ENCODE measurements around the gene LRP1B.

LRP1B gene

GRCh38 chr2:141736466-141736865, 394.4 kb downstream of the LRP1B start:
- no peak for DNase-seq

GRCh38 chr2:141728886-141729285, 401.9 kb downstream of the LRP1B start:
- DNase-seq: no peak

- DNase-seq: no peak
Measured at GRCh38 chr2:141728142-141728541, 402.7 kb downstream of the LRP1B start.

- no peak for DNase-seq
Measured at GRCh38 chr2:141724426-141724825, 406.4 kb downstream of the LRP1B start.

- no peak for DNase-seq
Measured at GRCh38 chr2:141723814-141724213, 407.0 kb downstream of the LRP1B start.

GRCh38 chr2:141720476-141720875, 410.3 kb downstream of the LRP1B start:
- no peak for DNase-seq

- no peak for DNase-seq
Measured at GRCh38 chr2:141714496-141714895, 416.3 kb downstream of the LRP1B start.

GRCh38 chr2:141711627-141712026, 419.2 kb downstream of the LRP1B start:
- DNase-seq: no peak

- DNase-seq: no peak
Measured at GRCh38 chr2:141710589-141711239, 420.1 kb downstream of the LRP1B start.

- DNase-seq: no peak
Measured at GRCh38 chr2:141709756-141710155, 421.1 kb downstream of the LRP1B start.

GRCh38 chr2:141707486-141707885, 423.3 kb downstream of the LRP1B start:
- DNase-seq: no peak

- no peak for DNase-seq
Measured at GRCh38 chr2:141704541-141704940, 426.3 kb downstream of the LRP1B start.

GRCh38 chr2:141703501-141703900, 427.3 kb downstream of the LRP1B start:
- no peak for DNase-seq

GRCh38 chr2:141701618-141702017, 429.2 kb downstream of the LRP1B start:
- DNase-seq: no peak

GRCh38 chr2:141699573-141699972, 431.2 kb downstream of the LRP1B start:
- no peak for DNase-seq

- no peak for DNase-seq
Measured at GRCh38 chr2:141698500-141698899, 432.3 kb downstream of the LRP1B start.

- DNase-seq: no peak
Measured at GRCh38 chr2:141697035-141697434, 433.8 kb downstream of the LRP1B start.

- DNase-seq: no peak
Measured at GRCh38 chr2:141694180-141694579, 436.6 kb downstream of the LRP1B start.

GRCh38 chr2:141692829-141693228, 438.0 kb downstream of the LRP1B start:
- no peak for DNase-seq

- DNase-seq: no peak
Measured at GRCh38 chr2:141676139-141676538, 454.7 kb downstream of the LRP1B start.

GRCh38 chr2:141666191-141666590, 464.6 kb downstream of the LRP1B start:
- no peak for DNase-seq

- DNase-seq: no peak
Measured at GRCh38 chr2:141660232-141660631, 470.6 kb downstream of the LRP1B start.

- DNase-seq: no peak
Measured at GRCh38 chr2:141654311-141654710, 476.5 kb downstream of the LRP1B start.

- DNase-seq: no peak
Measured at GRCh38 chr2:141653184-141653583, 477.6 kb downstream of the LRP1B start.

GRCh38 chr2:141652308-141652707, 478.5 kb downstream of the LRP1B start:
- DNase-seq: no peak

All from stimulated activated CD4-positive, alpha-beta T cell treated with anti-CD3 and anti-CD28 coated beads, Interleukin-2, amount 100 ng/mL, for 48 hours (primary cell).